B cell (primary cell): ENCODE data around the gene ARHGAP22. TPM values are rescaled to one million over a fixed set of nuclear protein-coding genes. Genes with fewer than 3 reads are reported as not detected.

ENCODE experiments used
- ATAC-seq: fragments of 200-7000 bp; cut with Tn5 transposase; one replicate; pipeline ENCODE4 v1.10.0; 2021; ENCODE audit warnings: low read depth, mild to moderate bottlenecking, moderate number of reproducible peaks, moderate library complexity
- CTCF ChIA-PET: fragments of 350-600 bp; sonication (Branson Sonifier 250); formaldehyde crosslinking; loops from one replicate; lab custom pipeline; 2021; ENCODE audit warnings: antibody characterized with exemption, inconsistent platforms; lab: Charles Lee
- POLR2A ChIA-PET: fragments of 350-600 bp; sonication (Branson Sonifier 250); formaldehyde crosslinking; loops from one replicate; lab custom pipeline; 2021; ENCODE audit warnings: antibody characterized with exemption; lab: Charles Lee
- DNase-seq: peaks from one replicate; pipeline ENCODE4 v3.0.0; 2013
- H2AFZ ChIP-seq: 2 replicates; pipeline ENCODE4 v1.6.1; 2012; ENCODE audit warnings: mild to moderate bottlenecking, low read depth, low read length; ENCODE audit not compliant: insufficient read depth, poor library complexity, severe bottlenecking
- H3K27ac ChIP-seq, 2 donors: 1 replicate in 1 of 2; 2 replicates in 1 of 2; pipeline ENCODE4 v1.5.1; 2012 to 2013; ENCODE audit warnings: low read length in 2 of 2, mild to moderate bottlenecking in 2 of 2, moderate library complexity in 1 of 2
- H3K27me3 ChIP-seq, 4 experiments: fragments of 200-600 bp in 1 of 4; sonication (generic) in 1 of 4; replicated peaks in 1 of 4; 1 replicate in 2 of 4; 2 replicates in 2 of 4; pipeline versions ENCODE4 v1.6.1 to v1.7.0; 2013 to 2016; ENCODE audit warnings: low read length in 3 of 4, mild to moderate bottlenecking in 2 of 4, mixed read lengths in 1 of 4, moderate library complexity in 1 of 4; ENCODE audit not compliant: insufficient read depth in 4 of 4, control insufficient read depth in 3 of 4; ENCODE audit errors: control extremely low read depth in 1 of 4
- H3K36me3 ChIP-seq, 2 experiments: replicated peaks in 1 of 2; 1 replicate in 1 of 2; 2 replicates in 1 of 2; pipeline versions ENCODE4 v1.6.1 to v1.7.1; 2013; ENCODE audit warnings: low read length in 1 of 2; ENCODE audit not compliant: insufficient read depth in 2 of 2, control insufficient read depth in 1 of 2; ENCODE audit errors: control extremely low read depth in 1 of 2, extremely low read depth in 1 of 2
- H3K4me1 ChIP-seq, 2 donors: fragments of 200-600 bp in 1 of 2; sonication (generic) in 1 of 2; 1 replicate in 1 of 2; 2 replicates in 1 of 2; pipeline versions ENCODE4 v1.5.1 to v1.6.1; 2013 to 2017; ENCODE audit warnings: low read length in 2 of 2; ENCODE audit not compliant: control insufficient read depth in 2 of 2, insufficient read depth in 2 of 2
- H3K4me2 ChIP-seq: replicated peaks from 2 replicates; pipeline ENCODE3; 2012; ENCODE audit warnings: mild to moderate bottlenecking, low read depth, low read length; ENCODE audit not compliant: poor library complexity, severe bottlenecking
- H3K4me3 ChIP-seq, 5 experiments: fragments of 200-600 bp in 1 of 5; sonication (generic) in 1 of 5; 1 replicate in 3 of 5; 2 replicates in 2 of 5; pipeline versions ENCODE4 v1.5.1 to v1.7.0; 2011 to 2016; ENCODE audit warnings: low read length in 4 of 5, mild to moderate bottlenecking in 4 of 5, low read depth in 2 of 5, control low read depth in 1 of 5, moderate library complexity in 1 of 5; ENCODE audit not compliant: insufficient read depth in 1 of 5; ENCODE audit errors: control extremely low read depth in 1 of 5, extremely low read depth in 1 of 5
- H3K79me2 ChIP-seq: fragments of 200-600 bp; sonication (generic); one replicate; pipeline ENCODE4 v1.6.0; 2016; ENCODE audit warnings: low read length; ENCODE audit not compliant: control insufficient read depth, insufficient read depth
- H3K9ac ChIP-seq: fragments of 200-600 bp; sonication (generic); 2 replicates; pipeline ENCODE4 v1.6.1; 2017; ENCODE audit warnings: mild to moderate bottlenecking, low read length, moderate library complexity
- H3K9me3 ChIP-seq, 3 donors: one replicate each; pipeline versions ENCODE4 v1.6.1 to v1.7.1; 2013; ENCODE audit warnings: low read length in 2 of 3; ENCODE audit not compliant: control insufficient read depth in 2 of 3, insufficient read depth in 1 of 3; ENCODE audit errors: control extremely low read depth in 1 of 3
- H4K20me1 ChIP-seq: 2 replicates; pipeline ENCODE4 v1.6.0; 2012; ENCODE audit warnings: mild to moderate bottlenecking, low read length; ENCODE audit not compliant: insufficient read depth, control insufficient read depth, poor library complexity, severe bottlenecking
- H3K27ac Mint-ChIP-seq: one replicate; pipeline ENCODE4 v1.8.0; 2021; ENCODE audit warnings: mixed read lengths
- H3K27me3 Mint-ChIP-seq: one replicate; pipeline ENCODE4 v1.8.0; 2021; ENCODE audit warnings: mixed read lengths
- H3K4me1 Mint-ChIP-seq: one replicate; pipeline ENCODE4 v1.8.0; 2021; ENCODE audit warnings: mixed read lengths
- H3K4me3 Mint-ChIP-seq: one replicate; pipeline ENCODE4 v1.8.0; 2021; ENCODE audit warnings: mixed read lengths
- H3K9me3 Mint-ChIP-seq: one replicate; pipeline ENCODE4 v1.8.0; 2022; ENCODE audit warnings: mixed read lengths; ENCODE audit not compliant: insufficient read depth
- CTCF ChIP-seq: fragments of 200-600 bp; IDR thresholded peaks from one replicate; pipeline ENCODE4 v1.8.0; 2022; ENCODE audit warnings: antibody characterized with exemption, mild to moderate bottlenecking
- EZH2 ChIP-seq: IDR thresholded peaks from 2 replicates; pipeline ENCODE4 v1.6.1; 2012; ENCODE audit warnings: borderline replicate concordance, low read depth, mild to moderate bottlenecking, moderate library complexity, low read length; ENCODE audit not compliant: insufficient read depth, poor library complexity, severe bottlenecking
- WGBS: methylation state at CpG from one replicate; pipeline ENCODE4 v1.1.5; 2013; ENCODE audit warnings: missing lambda C conversion rate; ENCODE audit not compliant: insufficient coverage; 5-methylcytosine and 5-hydroxymethylcytosine counted together
- intact Hi-C: fragments of 100-400 bp; cut with micrococcal nuclease; formaldehyde crosslinking; loops from one replicate; pipeline ENCODE4 v1.10.0; 2022
- polyA plus RNA-seq: library from polyadenylated mRNA; depleted of rRNA; stranded (reverse); fragments of >200 nt; gene quantifications from 2 replicates; pipeline ENCODE4 v1.2.3, GENCODE V29; 2012
- total RNA-seq, 2 donors: library from RNA; stranded (reverse); fragments of 120-200 nt in 1 of 2; gene quantifications; 1 replicate in 1 of 2; 2 replicates in 1 of 2; pipeline versions ENCODE4 v1.2.3 to v1.2.4, GENCODE V29; 2013 to 2022

The ARHGAP22 gene
- total and polyA plus RNA-seq, 2 donors (not counting 1 experiment from before 2014, with no cell fraction given) = 1.9 to 2.0 TPM

- H3K27ac Mint-ChIP-seq = no peak overlapping the region
- Histone ChIP-seq H3K27me3 (no peaks in the 10 kb centered on the region), H3K4me3 (no peak overlapping the region), H3K27ac (no peak overlapping the region), H3K9me3 (no peaks in the 10 kb centered on the region), H4K20me1 (no peaks in the 10 kb centered on the region), H3K4me1 (no peaks in the 10 kb centered on the region), H3K79me2 (no peaks in the 10 kb centered on the region), H3K36me3 (no peaks in the 10 kb centered on the region), H2AFZ (no peak overlapping the region), H3K4me2 (no peak overlapping the region), H3K9ac (no peak overlapping the region)
- WGBS = 65% methylated on average over 3 of the region's 7 CpGs
- no peaks in the 10 kb centered on the region for H3K9me3 Mint-ChIP-seq
- TF ChIP-seq EZH2 = no peak
- TF ChIP-seq CTCF = no peak
- peaks cover 4% of the 10 kb centered on the region for H3K27me3 Mint-ChIP-seq
- H3K4me1 Mint-ChIP-seq = no peaks in the 10 kb centered on the region
- ATAC-seq (no peak), DNase-seq (no peak)
- H3K4me3 Mint-ChIP-seq = no peak overlapping the region
- ChIA-PET POLR2A (no interaction called here), CTCF (interaction anchor here (2.8 to 19.7 kb wide), 2 partner anchors 12 to 59 kb away, joined by 30 to 407 read pairs; no protein-coding TSS in a partner anchor)
- intact Hi-C loops = no loop called here
These were observed 9.9 kb downstream of the ARHGAP22 start for GRCh38 chr10:48594803-48595538.

GRCh38 chr10:48594371-48594770 is 10.5 kb downstream of the ARHGAP22 start:
- Histone ChIP-seq H2AFZ (no peak overlapping the region), H3K27ac (no peak overlapping the region), H3K4me3 (no peak overlapping the region), H3K4me1 (no peaks in the 10 kb centered on the region), H3K27me3 (no peaks in the 10 kb centered on the region), H3K9ac (no peak overlapping the region), H4K20me1 (no peaks in the 10 kb centered on the region), H3K4me2 (no peak overlapping the region), H3K9me3 (no peaks in the 10 kb centered on the region), H3K79me2 (no peaks in the 10 kb centered on the region), H3K36me3 (no peaks in the 10 kb centered on the region)
- no peak overlapping the region for H3K4me3 Mint-ChIP-seq
- H3K4me1 Mint-ChIP-seq = no peaks in the 10 kb centered on the region
- intact Hi-C loops = no loop called here
- no peak for TF ChIP-seq CTCF
- TF ChIP-seq EZH2 = no peak
- no peak for ATAC-seq
- DNase-seq = no peak
- POLR2A ChIA-PET = no interaction called here
- peaks cover 4% of the 10 kb centered on the region for H3K27me3 Mint-ChIP-seq
- WGBS = 100% methylated on average over 1 of the region's 4 CpGs
- CTCF ChIA-PET = interaction anchor here (1.0 to 19.7 kb wide), 3 partner anchors 9 to 59 kb away, joined by 4 to 407 read pairs (median 30); no protein-coding TSS in a partner anchor
- no peaks in the 10 kb centered on the region for H3K9me3 Mint-ChIP-seq
- H3K27ac Mint-ChIP-seq = no peak overlapping the region
